PC-3 (cell line): ENCODE measurements around the gene LAMTOR5.

ENCODE experiments used
- CTCF ChIP-seq: fragments of 300-600 bp; sonication (generic); conservative IDR thresholded peaks from 2 replicates; pipeline ENCODE4 v1.5.1; 2017; ENCODE audit warnings: antibody characterized with exemption, low read depth, mild to moderate bottlenecking, low read length
- EZH2phosphoT487 ChIP-seq: fragments of 300-600 bp; sonication (generic); IDR thresholded peaks from 2 replicates; pipeline ENCODE4 v1.6.1; 2018; ENCODE audit warnings: mild to moderate bottlenecking, antibody characterized with exemption, low read length, borderline replicate concordance

GRCh38 chr1:110383251-110383990 is 24.1 kb downstream of the LAMTOR5 start:
- no peak for TF ChIP-seq CTCF
- TF ChIP-seq EZH2phosphoT487 = no peak
